GM21786 (cell line): ENCODE measurements around the gene NTSR2.

Experiments used
- ATAC-seq: cut with Tn5 transposase; IDR thresholded peaks from one replicate; pipeline ENCODE4 v1.9.1; 2021; ENCODE audit not compliant: unreplicated experiment

The NTSR2 gene

GRCh38 chr2:11699686-11700670 is 30.0 kb upstream of the NTSR2 start:
- ATAC-seq, result no peak

- ATAC-seq, result no peak
Observed at GRCh38 chr2:11698009-11698922, 28.3 kb upstream of the NTSR2 start.

- ATAC-seq, result no peak
Observed at GRCh38 chr2:11697103-11697871, 27.3 kb upstream of the NTSR2 start.

GRCh38 chr2:11696736-11697102 is 26.7 kb upstream of the NTSR2 start:
- no peak for ATAC-seq

GRCh38 chr2:11695576-11695975 is 25.6 kb upstream of the NTSR2 start:
- no peak for ATAC-seq

- ATAC-seq, result peak; percentile 80
Observed at GRCh38 chr2:11692966-11693521, 23.0 kb upstream of the NTSR2 start.

- no peak for ATAC-seq
Observed at GRCh38 chr2:11691076-11691660, 21.2 kb upstream of the NTSR2 start.

GRCh38 chr2:11688222-11689069 is 18.5 kb upstream of the NTSR2 start:
- peak; percentile 80 for ATAC-seq

- no peak for ATAC-seq
Observed at GRCh38 chr2:11687736-11688135, 17.7 kb upstream of the NTSR2 start.

- ATAC-seq, result no peak
Observed at GRCh38 chr2:11685906-11686470, 16.0 kb upstream of the NTSR2 start.

- no peak for ATAC-seq
Observed at GRCh38 chr2:11684894-11685460, 15.0 kb upstream of the NTSR2 start.

GRCh38 chr2:11683966-11684365 is 14.0 kb upstream of the NTSR2 start:
- no peak for ATAC-seq

- ATAC-seq, result no peak
Observed at GRCh38 chr2:11683476-11683875, 13.5 kb upstream of the NTSR2 start.

- no peak for ATAC-seq
Observed at GRCh38 chr2:11682590-11682915, 12.6 kb upstream of the NTSR2 start.

GRCh38 chr2:11681722-11682589 is 12.0 kb upstream of the NTSR2 start:
- ATAC-seq, result peak; percentile 45

GRCh38 chr2:11680901-11681721 is 11.1 kb upstream of the NTSR2 start:
- ATAC-seq, result no peak
